ENCODE data around the gene SLC2A9.

SLC2A9 gene

GRCh38 chr4:9893329-9894108 is 127.8 kb downstream of the SLC2A9 start:
- no peak for DNase-seq (ENCODE audit: low read depth, low spot score)

GRCh38 chr4:9891740-9892139 is 129.6 kb downstream of the SLC2A9 start:
- no peak for DNase-seq (ENCODE audit: low read depth, low spot score)

GRCh38 chr4:9891056-9891455 is 130.2 kb downstream of the SLC2A9 start:
- no peak for DNase-seq (ENCODE audit: low read depth, low spot score)

- DNase-seq (ENCODE audit: low read depth, low spot score), result no peak
These were observed 132.0 kb downstream of the SLC2A9 start for GRCh38 chr4:9889306-9889705.

GRCh38 chr4:9885958-9886357 is 135.3 kb downstream of the SLC2A9 start:
- no peak for DNase-seq (ENCODE audit: low read depth, low spot score)

- DNase-seq (ENCODE audit: low read depth, low spot score), result no peak
These were observed 140.7 kb downstream of the SLC2A9 start for GRCh38 chr4:9880406-9881197.

- DNase-seq (ENCODE audit: low read depth, low spot score), result no peak
These were observed 144.2 kb downstream of the SLC2A9 start for GRCh38 chr4:9877123-9877522.

- no peak for DNase-seq (ENCODE audit: low read depth, low spot score)
These were observed 145.8 kb downstream of the SLC2A9 start for GRCh38 chr4:9875516-9875915.

- DNase-seq (ENCODE audit: low read depth, low spot score), result no peak
These were observed 146.9 kb downstream of the SLC2A9 start for GRCh38 chr4:9874385-9874784.

GRCh38 chr4:9870165-9870790 is 151.0 kb downstream of the SLC2A9 start:
- DNase-seq (ENCODE audit: low read depth, low spot score), result no peak

GRCh38 chr4:9867751-9868425 is 153.4 kb downstream of the SLC2A9 start:
- DNase-seq (ENCODE audit: low read depth, low spot score), result no peak

GRCh38 chr4:9866931-9867330 is 154.4 kb downstream of the SLC2A9 start:
- DNase-seq (ENCODE audit: low read depth, low spot score), result no peak

- no peak for DNase-seq (ENCODE audit: low read depth, low spot score)
These were observed 159.7 kb downstream of the SLC2A9 start for GRCh38 chr4:9861561-9861960.

- DNase-seq (ENCODE audit: low read depth, low spot score), result no peak
These were observed 161.5 kb downstream of the SLC2A9 start for GRCh38 chr4:9859810-9860209.

GRCh38 chr4:9849538-9849920 is 171.8 kb downstream of the SLC2A9 start:
- DNase-seq (ENCODE audit: low read depth, low spot score), result no peak

- no peak for DNase-seq (ENCODE audit: low read depth, low spot score)
These were observed 173.1 kb downstream of the SLC2A9 start for GRCh38 chr4:9847968-9848748.

- DNase-seq (ENCODE audit: low read depth, low spot score), result no peak
These were observed 175.4 kb downstream of the SLC2A9 start for GRCh38 chr4:9845791-9846493.

- DNase-seq (ENCODE audit: low read depth, low spot score), result no peak
These were observed 180.2 kb downstream of the SLC2A9 start for GRCh38 chr4:9841072-9841471.

GRCh38 chr4:9835430-9835829 is 185.9 kb downstream of the SLC2A9 start:
- no peak for DNase-seq (ENCODE audit: low read depth, low spot score)

GRCh38 chr4:9833421-9833820 is 187.9 kb downstream of the SLC2A9 start:
- no peak for DNase-seq (ENCODE audit: low read depth, low spot score)

GRCh38 chr4:9832640-9833039 is 188.7 kb downstream of the SLC2A9 start:
- no peak for DNase-seq (ENCODE audit: low read depth, low spot score)

Data from iPS DF 19.7 (cell line).